HepG2 (cell line): Measurements from ENCODE around the gene CENPB. TPM values are rescaled to one million over a fixed set of nuclear protein-coding genes. Genes with fewer than 3 reads are reported as not detected.

Experiments
- CC2D1A ChIP-seq: sonication (generic); formaldehyde crosslinking; IDR thresholded peaks from 2 replicates; pipeline ENCODE4 v1.8.1; 2023; ENCODE audit warnings: mild to moderate bottlenecking, missing genetic modification reagents
- DNMT3B ChIP-seq: conservative IDR thresholded peaks from 2 replicates; pipeline ENCODE4 v1.6.1; 2016; ENCODE audit warnings: missing biosample characterization, control low read depth
- GTF2F1 ChIP-seq: fragments of 150-350 bp; IDR thresholded peaks from 2 replicates; pipeline ENCODE4 v1.6.1; 2014; ENCODE audit warnings: low read length
- HMGA1 ChIP-seq: sonication (generic); formaldehyde crosslinking; conservative IDR thresholded peaks from 2 replicates; pipeline ENCODE4 v1.4.0; 2020; ENCODE audit warnings: missing genetic modification reagents
- IKZF4 ChIP-seq: sonication (generic); formaldehyde crosslinking; IDR thresholded peaks from 2 replicates; pipeline ENCODE4 v1.5.1; 2020; ENCODE audit warnings: borderline replicate concordance, mild to moderate bottlenecking, low read depth, missing genetic modification reagents; ENCODE audit errors: not compliant biosample characterization
- KDM4B ChIP-seq: sonication (generic); formaldehyde crosslinking; IDR thresholded peaks from 2 replicates; pipeline ENCODE4 v1.4.0; 2020; ENCODE audit warnings: missing genetic modification reagents
- NRL ChIP-seq: sonication (generic); formaldehyde crosslinking; IDR thresholded peaks from 2 replicates; pipeline ENCODE4 v1.5.0; 2020; ENCODE audit warnings: missing genetic modification reagents, mild to moderate bottlenecking, moderate library complexity, borderline replicate concordance
- RARA ChIP-seq: IDR thresholded peaks from 2 replicates; pipeline ENCODE4 v1.6.1; 2016; ENCODE audit warnings: missing genetic modification reagents, missing compliant biosample characterization
- RBFOX2 ChIP-seq: fragments of 200-400 bp; formaldehyde crosslinking; IDR thresholded peaks from 2 replicates; pipeline ENCODE4 v1.6.1; 2017; ENCODE audit warnings: low read depth, mild to moderate bottlenecking, low read length
- SSRP1 ChIP-seq: IDR thresholded peaks from 2 replicates; pipeline ENCODE4 v1.6.1; 2016; ENCODE audit warnings: control low read depth
- THAP8 ChIP-seq: sonication (generic); formaldehyde crosslinking; IDR thresholded peaks from 2 replicates; pipeline ENCODE4 v1.5.1; 2020; ENCODE audit warnings: missing genetic modification reagents, mild to moderate bottlenecking, borderline replicate concordance
- TIGD3 ChIP-seq: sonication (generic); formaldehyde crosslinking; IDR thresholded peaks from 2 replicates; pipeline ENCODE4 v1.5.1; 2020; ENCODE audit warnings: mild to moderate bottlenecking, missing genetic modification reagents, borderline replicate concordance
- TRIM24 ChIP-seq: sonication (generic); formaldehyde crosslinking; IDR thresholded peaks from 2 replicates; pipeline ENCODE4 v1.8.0; 2022; ENCODE audit warnings: mild to moderate bottlenecking, missing genetic modification reagents
- ZMAT3 ChIP-seq: sonication (generic); formaldehyde crosslinking; conservative IDR thresholded peaks from 2 replicates; pipeline ENCODE4 v1.7.0; 2021; ENCODE audit warnings: missing genetic modification reagents
- ZNF543 ChIP-seq: sonication (generic); formaldehyde crosslinking; IDR thresholded peaks from 2 replicates; pipeline ENCODE4 v1.4.0; 2020; ENCODE audit warnings: mild to moderate bottlenecking, missing genetic modification reagents
- ZNF547 ChIP-seq: sonication (generic); formaldehyde crosslinking; IDR thresholded peaks from 2 replicates; pipeline ENCODE4 v1.5.1; 2020; ENCODE audit warnings: mild to moderate bottlenecking, missing genetic modification reagents
- ZNF720 ChIP-seq: sonication (generic); formaldehyde crosslinking; IDR thresholded peaks from 2 replicates; pipeline ENCODE4 v1.4.0; 2020; ENCODE audit warnings: missing genetic modification reagents
- ZNF800 ChIP-seq: sonication (generic); formaldehyde crosslinking; IDR thresholded peaks from 2 replicates; pipeline ENCODE4 v1.4.0; 2020; ENCODE audit warnings: missing genetic modification reagents
- polyA plus RNA-seq, 8 experiments: library from polyadenylated mRNA; depleted of rRNA in 3 of 8; stranded (reverse) in 7 of 8; unstranded in 1 of 8; fragments of >200 nt; fragmentation: Illumina TruSeq in 4 of 8; extraction: Trizol in 4 of 8; gene quantifications; 2 replicates each; pipeline versions ENCODE4 v1.2.1 to v1.2.3, GENCODE V29; 2011 to 2016; ENCODE audit warnings: low read depth in 4 of 8, missing spikeins in 1 of 8, mixed read lengths in 1 of 8; ENCODE audit not compliant: insufficient read depth in 1 of 8
- total RNA-seq, 5 experiments: library from RNA; depleted of rRNA; stranded (reverse); fragments of >200 nt; fragmentation: Illumina TruSeq; extraction: Trizol; gene quantifications; 2 replicates each; pipeline ENCODE4 v1.2.3, GENCODE V29; 2016; ENCODE audit warnings: low read depth in 1 of 5

Gene CENPB
- total and polyA plus RNA-seq, 2 of the 13 experiments (the other 11 are each of a cell fraction or from before 2014, with no cell fraction given) = 10.4 to 54.5 TPM

GRCh38 chr20:3738111-3739053 lies 48.2 kb downstream of the CENPB start (continued):
- TF ChIP-seq ZNF800 = no peak
- TF ChIP-seq HMGA1 = no peak
- no peak; the same call in 1 of the 2 replicates for TF ChIP-seq SSRP1 (CRISPR knock-in tag)
- no peak; the same call in 1 of the 2 replicates for TF ChIP-seq ZMAT3 (CRISPR knock-in tag)
- TF ChIP-seq ZNF547 (CRISPR knock-in tag) = no peak
- TF ChIP-seq THAP8 (CRISPR knock-in tag) = no peak
- no peak for TF ChIP-seq KDM4B
- TF ChIP-seq RARA (CRISPR knock-in tag) = peak; percentile 5
- no peak for TF ChIP-seq ZNF543 (CRISPR knock-in tag)
- TF ChIP-seq CC2D1A (CRISPR knock-in tag) = no peak
- no peak for TF ChIP-seq ZNF720 (CRISPR knock-in tag)
- no peak for TF ChIP-seq DNMT3B (CRISPR knock-in tag)
- TF ChIP-seq IKZF4 = no peak
- TF ChIP-seq TRIM24 (CRISPR knock-in tag) = peak; percentile 59; the same call in 1 of the 2 replicates
- no peak for TF ChIP-seq GTF2F1
- no peak for TF ChIP-seq NRL (CRISPR knock-in tag)
- no peak for TF ChIP-seq RBFOX2
- TF ChIP-seq TIGD3 (CRISPR knock-in tag) = no peak
